NCI-H1417 treated with DMSO at 0.1 percent for 48 hours (cell line): ENCODE results near the gene IPPK.
"Not testable (repeated sequence)": the region's sequence is repeated elsewhere in the genome, so short reads cannot be mapped to it uniquely, and the experiment has no call there.

Experiments
- DNase-seq: peaks from one replicate; lab custom pipeline; 2025; lab: John Stamatoyannopoulos, UW

Gene IPPK

DNA sequence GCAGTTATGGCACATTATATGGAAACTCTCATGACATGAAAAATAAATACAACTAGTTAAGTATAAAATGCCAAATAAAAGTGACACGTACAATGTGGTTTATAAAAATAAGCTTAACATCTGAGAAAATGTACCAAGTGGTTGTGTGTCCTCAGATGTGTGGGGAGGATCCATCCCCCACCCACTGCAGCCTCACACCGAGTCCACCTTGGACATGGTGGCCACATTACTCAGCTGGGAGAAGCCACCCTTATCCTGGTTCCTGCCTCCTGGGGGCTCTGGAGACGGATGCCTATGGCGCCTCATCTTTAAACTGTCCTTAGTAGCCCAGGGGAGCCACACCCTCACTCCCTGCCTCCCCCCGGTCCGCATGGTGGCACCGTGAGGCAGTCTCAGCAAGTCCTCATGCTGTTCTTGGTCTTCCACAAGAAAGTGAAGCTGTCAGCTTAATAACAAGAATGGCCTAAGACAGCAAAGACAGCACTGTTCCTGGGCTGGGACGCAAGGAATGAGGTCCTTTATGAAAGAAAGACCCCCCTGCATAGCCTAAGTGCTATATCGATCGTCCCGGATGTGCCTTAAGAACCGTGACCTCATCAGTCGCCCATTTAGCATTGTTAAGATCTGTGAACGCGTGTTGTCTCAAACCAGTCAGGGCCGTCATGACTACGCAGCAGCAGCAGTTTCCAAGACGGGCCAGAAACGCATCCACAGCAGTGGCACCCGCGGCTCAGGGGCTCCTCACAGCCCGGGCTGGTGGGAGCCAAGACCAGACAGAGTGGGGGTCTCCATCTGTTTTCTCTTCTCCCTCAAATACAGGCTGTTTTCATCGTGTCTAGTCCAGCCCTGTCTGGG lies 56.4 kb downstream of the IPPK start:
- no peak for DNase-seq

GRCh38 chr9:92612816-92613215 lies 57.1 kb downstream of the IPPK start:
- DNase-seq = no peak

- DNase-seq = no peak
These were observed 57.6 kb downstream of the IPPK start for GRCh38 chr9:92612292-92612691.

- no peak for DNase-seq
These were observed 58.2 kb downstream of the IPPK start for GRCh38 chr9:92611621-92612285.

- DNase-seq = no peak
These were observed 59.2 kb downstream of the IPPK start for GRCh38 chr9:92610470-92611420.

DNA sequence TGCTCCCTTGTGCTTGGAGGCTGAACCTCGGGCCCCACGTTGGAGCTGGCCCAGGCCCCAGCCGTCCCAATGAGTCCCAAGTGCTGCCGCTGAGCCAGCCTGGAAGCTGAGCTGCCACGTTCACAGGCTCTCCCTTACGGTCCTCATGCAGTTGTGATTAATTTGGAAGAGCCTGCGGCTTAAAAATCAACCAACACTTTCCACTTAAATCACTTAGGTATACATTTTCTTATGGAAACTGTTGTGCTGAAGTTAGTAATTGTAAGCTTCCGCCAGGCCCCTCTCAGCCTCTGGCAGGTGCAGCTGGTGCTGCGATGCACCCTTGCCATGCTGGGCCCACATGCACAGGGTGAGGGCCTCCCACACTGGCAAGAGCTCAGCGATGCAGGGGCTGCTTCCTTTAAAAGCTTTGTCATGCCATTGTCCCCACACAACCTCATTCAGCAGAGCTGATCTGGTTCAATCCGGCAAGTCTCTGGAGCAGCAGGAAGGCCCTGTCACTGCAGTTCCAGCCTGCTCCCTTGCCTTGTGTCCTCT lies 61.0 kb downstream of the IPPK start:
- no peak for DNase-seq

GRCh38 chr9:92608241-92608908 lies 61.6 kb downstream of the IPPK start:
- DNase-seq = no peak

- peak; percentile 74 for DNase-seq
These were observed 62.2 kb downstream of the IPPK start for GRCh38 chr9:92607773-92608172.

GRCh38 chr9:92607088-92607487 lies 62.8 kb downstream of the IPPK start:
- DNase-seq = no peak

DNA sequence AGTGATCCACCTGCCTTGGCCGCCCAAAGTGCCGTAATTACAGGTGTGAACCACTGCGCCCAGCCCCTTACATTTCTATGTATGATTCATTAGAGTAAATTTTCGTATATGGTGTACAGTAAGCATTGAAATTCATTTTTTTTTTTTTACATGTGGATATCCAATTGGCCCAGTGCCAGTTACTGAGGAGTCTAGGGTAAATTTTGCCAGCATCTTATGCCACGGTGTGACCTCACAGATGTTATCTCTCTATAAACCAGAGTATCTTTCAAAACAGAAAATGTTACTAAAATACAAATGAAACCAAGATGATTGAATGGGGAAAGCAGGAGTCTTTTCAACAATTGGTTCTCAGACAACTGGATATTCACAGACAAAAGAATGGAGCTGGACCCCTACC lies 64.7 kb downstream of the IPPK start:
- no peak for DNase-seq

DNA sequence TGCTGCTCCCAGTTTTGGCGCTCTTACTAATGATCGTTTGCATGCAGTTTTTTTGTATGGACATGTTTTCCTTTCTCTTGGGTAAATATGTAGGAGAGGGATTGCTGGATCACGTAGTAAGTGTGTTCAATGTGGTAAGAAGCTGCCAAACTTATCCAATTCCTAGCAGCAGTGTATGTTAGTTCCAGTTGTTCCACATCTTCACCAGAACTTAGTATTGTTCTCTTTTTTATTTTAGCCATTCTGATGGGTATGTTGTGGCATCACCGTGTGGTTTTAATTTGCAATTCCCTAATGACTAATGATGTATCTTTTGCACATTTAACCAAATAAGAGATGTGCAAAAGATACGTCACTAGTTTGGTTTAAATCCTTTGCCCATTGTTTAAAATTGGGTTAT lies 65.9 kb downstream of the IPPK start:
- DNase-seq = no peak

DNA sequence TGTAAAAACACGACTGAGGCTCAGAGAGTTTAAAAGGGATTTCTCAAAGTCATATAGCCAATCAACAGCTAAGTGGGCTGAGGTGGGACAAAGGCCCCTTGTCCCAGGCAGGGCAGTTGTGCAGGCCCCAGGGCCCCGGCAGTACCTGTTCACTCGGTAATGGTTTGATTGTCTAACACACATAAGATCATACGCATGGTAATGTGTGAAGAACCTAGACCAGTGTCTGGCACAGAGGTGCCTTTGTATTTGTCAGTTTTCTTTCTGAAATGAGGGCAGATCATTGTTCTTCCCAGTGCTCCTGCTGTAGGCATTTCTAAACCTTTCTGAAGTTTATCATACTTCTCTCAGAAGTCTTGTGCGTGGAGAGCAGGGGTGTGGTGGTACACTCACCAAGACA lies 66.8 kb downstream of the IPPK start:
- no peak for DNase-seq

DNA sequence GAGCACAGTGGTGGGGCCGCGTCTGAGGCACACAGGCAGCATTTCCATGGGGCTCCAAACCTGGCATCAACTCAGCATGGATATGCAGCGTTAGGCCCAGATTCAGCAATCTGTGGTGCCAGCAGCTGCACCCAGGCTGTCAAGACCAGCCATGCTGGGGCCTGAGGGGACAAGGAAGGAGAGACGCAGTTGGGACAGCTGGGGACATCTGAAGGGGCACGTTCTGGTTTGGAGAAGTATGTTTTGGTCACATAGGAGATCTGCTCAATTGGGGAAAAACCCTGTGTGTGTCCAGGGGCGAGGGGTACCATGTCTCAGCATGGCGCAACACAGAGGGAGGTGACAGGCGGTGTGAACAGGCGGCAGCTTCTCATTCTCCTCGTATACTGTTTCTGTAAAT lies 67.5 kb downstream of the IPPK start:
- no peak for DNase-seq

- DNase-seq = no peak
These were observed 68.5 kb downstream of the IPPK start for GRCh38 chr9:92601451-92601850.

DNA sequence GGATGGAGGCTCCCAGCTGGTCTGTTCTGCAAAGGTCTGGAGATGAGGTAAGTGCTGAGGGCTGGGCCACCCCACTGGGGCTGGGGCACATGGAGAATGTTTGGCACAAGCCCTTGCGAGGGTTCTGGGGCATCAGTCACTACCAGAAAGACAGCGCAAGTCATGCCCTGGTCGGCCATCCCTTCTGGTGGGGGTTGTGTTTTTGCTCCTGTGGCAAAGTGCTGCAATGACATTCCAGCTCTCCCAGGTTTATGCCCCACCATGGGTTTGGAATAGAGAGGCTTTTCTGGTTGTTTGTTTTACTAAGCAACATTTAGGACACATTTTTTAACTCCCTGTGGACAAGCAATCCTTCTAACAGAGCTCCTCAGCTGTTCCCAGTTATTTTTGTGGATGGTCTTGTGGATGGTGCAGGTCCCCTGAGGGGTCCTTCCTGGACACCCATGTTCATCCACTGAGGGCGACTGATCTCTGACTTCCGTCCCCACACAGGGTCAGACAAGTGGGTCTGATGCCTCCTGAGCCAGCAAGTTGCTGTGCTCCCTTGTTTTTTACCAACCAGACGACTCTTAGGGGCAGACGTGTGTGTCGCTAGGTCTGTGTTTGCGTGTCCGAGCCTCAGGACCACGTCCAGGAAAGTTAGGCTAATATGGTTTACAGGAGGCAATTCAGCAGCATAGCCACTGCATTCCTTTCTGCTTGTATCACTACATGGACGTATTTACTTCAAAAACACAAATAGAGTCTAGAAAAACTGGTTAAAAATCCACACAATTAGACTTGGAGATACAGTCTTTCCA lies 69.3 kb downstream of the IPPK start:
- DNase-seq = no peak

DNA sequence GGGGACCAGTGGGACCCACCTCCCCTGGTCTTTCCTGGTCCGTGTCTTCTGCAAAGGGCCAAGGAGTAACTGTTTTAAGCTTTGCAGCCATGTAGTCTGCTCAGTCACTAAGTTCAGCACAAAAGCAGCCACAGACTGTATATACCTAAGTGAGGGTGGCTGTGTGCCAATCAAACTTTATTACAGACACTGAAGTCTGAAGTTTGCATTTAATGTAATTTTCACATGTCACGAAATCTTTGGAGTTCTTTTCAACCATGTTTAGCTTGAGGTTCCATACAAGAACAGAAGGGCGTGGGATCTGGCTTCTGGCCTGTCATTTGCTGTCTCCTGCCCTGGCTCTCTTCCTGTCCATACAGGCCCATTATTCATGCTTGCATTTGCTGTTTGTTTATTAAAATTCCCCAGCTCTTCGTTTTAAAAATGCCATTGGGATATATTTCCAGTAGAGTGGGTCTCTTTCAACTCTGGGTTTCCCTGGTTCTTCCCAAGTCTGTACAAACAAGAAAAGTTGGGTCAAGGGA lies 69.9 kb downstream of the IPPK start:
- DNase-seq = no peak

GRCh38 chr9:92598382-92598781 lies 71.5 kb downstream of the IPPK start:
- no peak for DNase-seq

DNA sequence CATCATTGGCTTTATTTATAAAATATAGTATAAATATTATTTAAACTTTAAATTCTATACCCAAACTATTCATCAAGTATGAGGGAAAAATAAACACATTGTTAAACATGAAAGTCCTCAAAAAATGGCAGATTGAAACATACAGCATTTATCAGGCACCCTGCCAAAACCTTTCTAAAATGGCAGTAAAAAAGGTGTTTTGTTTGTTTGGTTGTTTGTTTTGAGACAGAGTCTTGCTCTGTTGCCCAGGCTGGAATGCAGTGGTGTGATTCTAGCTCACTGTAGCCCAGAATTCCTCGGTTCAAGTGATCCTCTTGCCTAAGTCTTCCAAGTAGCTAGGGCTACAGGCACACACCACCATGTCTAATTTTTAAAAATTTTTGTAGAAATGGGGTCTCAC lies 74.0 kb downstream of the IPPK start:
- no peak for DNase-seq

- DNase-seq = not testable (repeated sequence)
These were observed 74.9 kb downstream of the IPPK start for GRCh38 chr9:92595075-92595474.
